Activated CD8-positive, alpha-beta T cell treated with anti-CD3 and anti-CD28 coated beads for 36 hours (primary cell): ENCODE data around the gene MLYCD. TPM values are rescaled to one million over a fixed set of nuclear protein-coding genes. Genes with fewer than 3 reads are reported as not detected.

Source experiments
- ATAC-seq: fragments of 200-7000 bp; cut with Tn5 transposase; one replicate; pipeline ENCODE4 v1.10.0; 2021; ENCODE audit warnings: mild to moderate bottlenecking, moderate library complexity
- CTCF ChIA-PET: fragments of 350-600 bp; sonication (Branson Sonifier 250); formaldehyde crosslinking; loops from one replicate; lab custom pipeline; 2021; ENCODE audit warnings: antibody characterized with exemption; lab: Charles Lee
- POLR2A ChIA-PET: fragments of 350-600 bp; sonication (Branson Sonifier 250); formaldehyde crosslinking; loops from one replicate; lab custom pipeline; 2021; ENCODE audit warnings: antibody characterized with exemption; lab: Charles Lee
- DNase-seq: peaks from one replicate; pipeline ENCODE4 v3.0.0-alpha.2; 2020
- H3K27ac Mint-ChIP-seq: one replicate; pipeline ENCODE4 v1.8.0; 2021; ENCODE audit warnings: mild to moderate bottlenecking, mixed read lengths
- H3K27me3 Mint-ChIP-seq: one replicate; pipeline ENCODE4 v1.8.0; 2021; ENCODE audit warnings: mixed read lengths
- H3K36me3 Mint-ChIP-seq: one replicate; pipeline ENCODE4 v1.8.0; 2021; ENCODE audit warnings: low read depth, mixed read lengths
- H3K4me1 Mint-ChIP-seq: one replicate; pipeline ENCODE4 v1.8.0; 2021; ENCODE audit warnings: low read depth, mixed read lengths
- H3K4me3 Mint-ChIP-seq: one replicate; pipeline ENCODE4 v1.8.0; 2021; ENCODE audit warnings: mild to moderate bottlenecking, moderate library complexity, mixed read lengths
- H3K9me3 Mint-ChIP-seq: one replicate; pipeline ENCODE4 v1.8.0; 2021; ENCODE audit warnings: mixed read lengths
- CTCF ChIP-seq: fragments of 200-600 bp; IDR thresholded peaks from one replicate; pipeline ENCODE4 v1.8.0; 2022; ENCODE audit warnings: antibody characterized with exemption, mild to moderate bottlenecking
- intact Hi-C: fragments of 100-400 bp; cut with micrococcal nuclease; formaldehyde crosslinking; loops from one replicate; pipeline ENCODE4 v1.10.0; 2022
- total RNA-seq, 2 experiments: library from RNA; stranded (reverse); gene quantifications; one replicate each; pipeline ENCODE4 v1.2.3, GENCODE V29; 2021

Gene MLYCD
- total RNA-seq, 2 experiments from 2014 or later: 3.5 to 3.7 TPM

- DNase-seq (no peak), ATAC-seq (no peak)
- Mint-ChIP-seq H3K27ac (no peak overlapping the region), H3K9me3 (no peaks in the 10 kb centered on the region), H3K4me3 (no peak overlapping the region), H3K4me1 (no peaks in the 10 kb centered on the region), H3K36me3 (no peaks in the 10 kb centered on the region), H3K27me3 (no peaks in the 10 kb centered on the region)
- intact Hi-C loops: no loop called here
- ChIA-PET CTCF (interaction anchor here (1.3 to 2.8 kb wide), 3 partner anchors 35 to 104 kb away, joined by 3 to 9 read pairs (median 7); no protein-coding TSS in a partner anchor), POLR2A (no interaction called here)
- no peak for TF ChIP-seq CTCF
Observed at GRCh38 chr16:83961591-83961990, 62.7 kb downstream of the MLYCD start.

- peaks cover 2% of the 10 kb centered on the region for H3K4me1 Mint-ChIP-seq
- ChIA-PET POLR2A (no interaction called here), CTCF (interaction anchor here (0.7 to 2.8 kb wide), 3 partner anchors 10 to 102 kb away, joined by 5 to 9 read pairs (median 6); partner anchors contain the start of gene OSGIN1)
- intact Hi-C loops: no loop called here
- no peak overlapping the region for H3K4me3 Mint-ChIP-seq
- H3K9me3 Mint-ChIP-seq: no peaks in the 10 kb centered on the region
- DNase-seq (no peak), ATAC-seq (no peak)
- TF ChIP-seq CTCF: no peak
- H3K27me3 Mint-ChIP-seq: peaks cover 3% of the 10 kb centered on the region
- no peak overlapping the region for H3K27ac Mint-ChIP-seq
- no peaks in the 10 kb centered on the region for H3K36me3 Mint-ChIP-seq
Observed at GRCh38 chr16:83963277-83964119, 64.6 kb downstream of the MLYCD start.

- intact Hi-C loops: no loop called here
- Mint-ChIP-seq H3K4me3 (no peak overlapping the region), H3K9me3 (no peaks in the 10 kb centered on the region), H3K27ac (no peak overlapping the region), H3K27me3 (peaks cover 10% of the 10 kb centered on the region), H3K4me1 (peaks cover 5% of the 10 kb centered on the region), H3K36me3 (no peaks in the 10 kb centered on the region)
- DNase-seq (no peak), ATAC-seq (no peak)
- POLR2A ChIA-PET: no interaction called here
- CTCF ChIA-PET: interaction anchor here (0.7 to 1.9 kb wide), 3 partner anchors 8 to 101 kb away, joined by 5 to 6 read pairs (median 6); partner anchors contain the start of gene OSGIN1
- TF ChIP-seq CTCF: no peak
Observed at GRCh38 chr16:83964684-83965443, 65.9 kb downstream of the MLYCD start.

GRCh38 chr16:83965444-83966152 lies 66.7 kb downstream of the MLYCD start:
- DNase-seq (no peak), ATAC-seq (no peak)
- ChIA-PET CTCF (interaction anchor here (1.7 to 1.9 kb wide), 2 partner anchors 9 to 100 kb away, joined by 5 to 6 read pairs; no protein-coding TSS in a partner anchor), POLR2A (no interaction called here)
- H3K4me1 Mint-ChIP-seq: peaks cover 5% of the 10 kb centered on the region
- peaks cover 13% of the 10 kb centered on the region for H3K27me3 Mint-ChIP-seq
- H3K4me3 Mint-ChIP-seq: no peak overlapping the region
- intact Hi-C loops: no loop called here
- H3K36me3 Mint-ChIP-seq: no peaks in the 10 kb centered on the region
- no peaks in the 10 kb centered on the region for H3K9me3 Mint-ChIP-seq
- no peak for TF ChIP-seq CTCF
- no peak overlapping the region for H3K27ac Mint-ChIP-seq
